ENCODE measurements around the gene LY6G5B. TPM values are rescaled to one million over a fixed set of nuclear protein-coding genes. Genes with fewer than 3 reads are reported as not detected.

Gene LY6G5B
- polyA plus RNA-seq, 1 of the 3 experiments (the other 2 are of a cell fraction) = 12.7 TPM

- TF ChIP-seq JUND (IDR thresholded peaks at IDR 0.05) (no peak), SMC3 (IDR thresholded peaks at IDR 0.05; ENCODE audit: low read depth, low read length) (peak; percentile 91), SIN3A (IDR thresholded peaks at IDR 0.05; ENCODE audit: borderline replicate concordance, low read depth, low read length) (0 out of 2 replicates have a peak, but pooled peaks have one; percentile 60), YY1 (IDR thresholded peaks at IDR 0.05; ENCODE audit: low read depth) (0 out of 2 replicates have a peak, but pooled peaks have one; percentile 22), RAD21 (IDR thresholded peaks at IDR 0.05; ENCODE audit: low read length) (peak; percentile 96), NFIC (IDR thresholded peaks at IDR 0.05; ENCODE audit: borderline replicate concordance) (no peak), CTCF (IDR thresholded peaks at IDR 0.05) (peak; percentile 69), MXI1 (IDR thresholded peaks at IDR 0.05; ENCODE audit: low read depth, low read length) (peak; percentile 56; the same call in 1 of the 2 replicates), GATA2 (CRISPR knock-in tag; IDR thresholded peaks at IDR 0.05) (no peak), EP300 (IDR thresholded peaks at IDR 0.05; ENCODE audit: borderline replicate concordance in 1 of 2, low read depth in 1 of 2, low read length in 1 of 2) (no peak)
- no peaks in the 10 kb centered on the region for H4K20me1 ChIP-seq (ENCODE audit: insufficient read depth)
- ChIA-PET CTCF (interaction anchor here (0.6 to 3.2 kb wide), 27 partner anchors 9 to 371 kb away, joined by 3 to 29 read pairs (median 4); partner anchors contain the start of genes GPANK1, LY6G5B, MSH5 and NEU1), POLR2A (interaction anchor here (0.7 kb wide), 1 partner anchor 220 kb away, joined by 3 read pairs; no protein-coding TSS in a partner anchor)
- peak within 1 kb of the TSS; percentile 46 for H3K4me2 ChIP-seq
- H3K9ac ChIP-seq = no peak within 1 kb of the TSS
- H3K4me3 ChIP-seq (ENCODE audit: low read depth in 2 of 2, low read length in 1 of 2) = peak within 1 kb of the TSS in 1 of 2 experiments; percentile 31; a peak in 1 of 4 replicates
- peak; percentile 88 for DNase-seq
- peak within 1 kb of the TSS; percentile 85 for H2AFZ ChIP-seq (ENCODE audit: low read depth)
- WGBS (ENCODE audit: low lambda C conversion rate) = 11% methylated on average over 17 of the region's 17 CpGs
- peaks cover 3 to 7% of the 10 kb centered on the region in 2 experiments; a peak in 2 of 4 replicates for H3K4me1 ChIP-seq (ENCODE audit: control insufficient read depth in 1 of 2, insufficient read depth in 2 of 2, low read depth in 1 of 2, low read length in 1 of 2)
- no peaks in the 10 kb centered on the region for H3K9me3 ChIP-seq
- H3K9me2 ChIP-seq = no peaks in the 10 kb centered on the region
- H3K36me3 ChIP-seq (replicated peaks in 1 of 2; ENCODE audit: control insufficient read depth in 1 of 2, insufficient read depth in 2 of 2, low read length in 1 of 2) = no peaks in the 10 kb centered on the region
- no peaks in the 10 kb centered on the region for H3K79me2 ChIP-seq (ENCODE audit: insufficient read depth)
- H3K27me3 ChIP-seq (ENCODE audit: insufficient read depth) = no peaks in the 10 kb centered on the region
- peak within 1 kb of the TSS in 1 of 2 experiments; percentile 31; a peak in 1 of 4 replicates for H3K27ac ChIP-seq (ENCODE audit: low read depth in 2 of 2, low read length in 1 of 2)
- H3F3A ChIP-seq (replicated peaks; ENCODE audit: insufficient read depth) = peaks cover 2% of the 10 kb centered on the region
Observed at GRCh38 chr6:31680226-31681134, 10.7 kb downstream of the LY6G5B start, which contains the start of gene LY6G5C. Gene LY6G5C, minus strand, starts transcription at chr6:31681067. Its CDS starts 694 bp downstream, at chr6:31680373.

- peaks cover 3 to 7% of the 10 kb centered on the region in 2 experiments; a peak in 2 of 4 replicates for H3K4me1 ChIP-seq (ENCODE audit: control insufficient read depth in 1 of 2, insufficient read depth in 2 of 2, low read depth in 1 of 2, low read length in 1 of 2)
- no peak overlapping the region for H3K27ac ChIP-seq (ENCODE audit: low read depth in 2 of 2, low read length in 1 of 2)
- no peaks in the 10 kb centered on the region for H3K9me2 ChIP-seq
- H2AFZ ChIP-seq (ENCODE audit: low read depth) = peak overlapping the region; percentile 74
- no peaks in the 10 kb centered on the region for H3K79me2 ChIP-seq (ENCODE audit: insufficient read depth)
- peak overlapping the region in 1 of 2 experiments; percentile 31; a peak in 1 of 4 replicates for H3K4me3 ChIP-seq (ENCODE audit: low read depth in 2 of 2, low read length in 1 of 2)
- POLR2A ChIA-PET = interaction anchor here (0.7 kb wide), 1 partner anchor 220 kb away, joined by 3 read pairs; no protein-coding TSS in a partner anchor
- H3F3A ChIP-seq (replicated peaks; ENCODE audit: insufficient read depth) = no peaks in the 10 kb centered on the region
- CTCF ChIA-PET = interaction anchor here (0.6 to 3.2 kb wide), 19 partner anchors 9 to 271 kb away, joined by 3 to 29 read pairs (median 5); partner anchors contain the start of genes GPANK1, LY6G5B, MSH5 and NEU1
- no peak overlapping the region for H3K9ac ChIP-seq
- H4K20me1 ChIP-seq (ENCODE audit: insufficient read depth) = no peaks in the 10 kb centered on the region
- H3K27me3 ChIP-seq (ENCODE audit: insufficient read depth) = no peaks in the 10 kb centered on the region
- 54% methylated on average over 10 of the region's 40 CpGs for WGBS (ENCODE audit: low lambda C conversion rate)
- H3K4me2 ChIP-seq = peak overlapping the region; percentile 14; the same call in 1 of the 2 replicates
- H3K36me3 ChIP-seq (replicated peaks in 1 of 2; ENCODE audit: control insufficient read depth in 1 of 2, insufficient read depth in 2 of 2, low read length in 1 of 2) = peaks cover 0 to under 1% of the 10 kb centered on the region in 2 experiments
- DNase-seq = peak; percentile 72
- no peaks in the 10 kb centered on the region for H3K9me3 ChIP-seq
- TF ChIP-seq NFIC (IDR thresholded peaks at IDR 0.05; ENCODE audit: borderline replicate concordance) = no peak
- TF ChIP-seq POLR2AphosphoS5 (IDR thresholded peaks at IDR 0.05; ENCODE audit: low read depth, low read length) = no peak
- no peak for TF ChIP-seq RCOR1 (IDR thresholded peaks at IDR 0.05; ENCODE audit: low read length)
- TF ChIP-seq REST (IDR thresholded peaks at IDR 0.05; ENCODE audit: low read depth, low read length) = no peak
- TF ChIP-seq PBX3 (IDR thresholded peaks at IDR 0.05) = no peak
- TF ChIP-seq JUND (IDR thresholded peaks at IDR 0.05) = no peak
- TF ChIP-seq FOXM1 (IDR thresholded peaks at IDR 0.05; ENCODE audit: low read depth) = no peak
- no peak for TF ChIP-seq MAX (IDR thresholded peaks at IDR 0.05; ENCODE audit: low read depth)
- TF ChIP-seq FOSL2 (IDR thresholded peaks at IDR 0.05; ENCODE audit: borderline replicate concordance, low read depth) = no peak
- TF ChIP-seq SIN3A (IDR thresholded peaks at IDR 0.05; ENCODE audit: borderline replicate concordance, low read depth, low read length) = no peak
Observed at GRCh38 chr6:31681135-31681671, 11.4 kb downstream of the LY6G5B start.

All from SK-N-SH (cell line).